ENCODE results near the gene AHCYL2.

AHCYL2 gene

GRCh38 chr7:129421717-129422250 lies 197.0 kb downstream of the AHCYL2 start:
- Histone ChIP-seq H3K36me3 (ENCODE audit: insufficient read depth, low read depth, low read length) (peaks cover 33% of the 10 kb centered on the region), H3K9ac (ENCODE audit: low read depth, low read length) (no peak overlapping the region), H3K9me3 (ENCODE audit: insufficient read depth, low read depth, low read length) (no peaks in the 10 kb centered on the region), H3K27ac (ENCODE audit: low read length) (no peak overlapping the region), H3K4me1 (ENCODE audit: insufficient read depth, low read length) (no peaks in the 10 kb centered on the region), H3K27me3 (ENCODE audit: insufficient read depth, low read length) (no peaks in the 10 kb centered on the region), H3K4me3 (ENCODE audit: low read length) (no peak overlapping the region)

DNA sequence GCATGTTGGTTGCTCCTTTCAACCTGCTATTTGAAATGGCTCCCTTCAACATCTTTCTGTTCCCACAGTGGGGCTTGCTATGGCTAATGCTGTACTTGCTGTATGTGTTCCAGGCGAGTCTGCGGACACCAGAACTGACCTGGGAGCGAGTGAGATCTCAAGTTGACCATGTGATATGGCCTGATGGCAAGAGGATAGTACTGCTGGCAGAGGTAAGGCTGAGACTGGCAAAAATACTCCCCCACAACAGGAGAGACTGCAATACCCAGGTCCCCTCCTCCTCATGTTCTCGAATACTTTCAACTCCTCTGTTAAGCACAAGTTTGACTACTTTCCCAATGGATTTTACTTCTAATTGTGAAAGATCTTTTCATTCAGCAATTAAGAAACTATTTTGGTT lies 197.9 kb downstream of the AHCYL2 start:
- Histone ChIP-seq H3K4me3 (ENCODE audit: low read length) (no peak overlapping the region), H3K36me3 (ENCODE audit: insufficient read depth, low read depth, low read length) (peaks cover 40% of the 10 kb centered on the region), H3K27ac (ENCODE audit: low read length) (no peak overlapping the region), H3K9ac (ENCODE audit: low read depth, low read length) (no peak overlapping the region), H3K4me1 (ENCODE audit: insufficient read depth, low read length) (no peaks in the 10 kb centered on the region), H3K27me3 (ENCODE audit: insufficient read depth, low read length) (no peaks in the 10 kb centered on the region), H3K9me3 (ENCODE audit: insufficient read depth, low read depth, low read length) (no peaks in the 10 kb centered on the region)

GRCh38 chr7:129423700-129424410 lies 199.0 kb downstream of the AHCYL2 start:
- no peak overlapping the region for H3K4me3 ChIP-seq (ENCODE audit: low read length)
- H3K27me3 ChIP-seq (ENCODE audit: insufficient read depth, low read length): no peaks in the 10 kb centered on the region
- no peak overlapping the region for H3K9ac ChIP-seq (ENCODE audit: low read depth, low read length)
- H3K4me1 ChIP-seq (ENCODE audit: insufficient read depth, low read length): no peaks in the 10 kb centered on the region
- no peak overlapping the region for H3K27ac ChIP-seq (ENCODE audit: low read length)
- H3K36me3 ChIP-seq (ENCODE audit: insufficient read depth, low read depth, low read length): peaks cover 42% of the 10 kb centered on the region
- no peaks in the 10 kb centered on the region for H3K9me3 ChIP-seq (ENCODE audit: insufficient read depth, low read depth, low read length)

DNA sequence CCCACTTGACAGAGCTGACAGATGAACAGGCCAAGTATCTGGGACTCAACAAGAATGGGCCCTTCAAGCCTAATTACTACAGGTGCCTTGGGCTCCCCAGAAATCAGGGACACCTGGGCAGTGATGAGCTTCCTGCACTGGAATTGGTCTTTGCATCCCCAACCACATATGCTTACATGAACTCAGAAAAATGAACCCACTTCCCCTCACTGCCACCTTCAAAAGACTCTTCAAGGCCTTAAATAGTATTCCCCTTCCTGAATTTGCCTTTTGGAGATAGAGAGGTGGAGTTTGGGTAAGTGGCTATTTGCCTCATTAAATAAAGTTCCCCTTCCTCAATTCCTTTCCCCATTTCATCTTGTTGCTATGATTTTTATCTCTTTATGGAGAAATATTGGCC lies 201.7 kb downstream of the AHCYL2 start:
- Histone ChIP-seq H3K27ac (ENCODE audit: low read length) (no peak overlapping the region), H3K27me3 (ENCODE audit: insufficient read depth, low read length) (peaks cover under 1% of the 10 kb centered on the region), H3K4me3 (ENCODE audit: low read length) (no peak overlapping the region), H3K36me3 (ENCODE audit: insufficient read depth, low read depth, low read length) (peaks cover 42% of the 10 kb centered on the region), H3K4me1 (ENCODE audit: insufficient read depth, low read length) (no peaks in the 10 kb centered on the region), H3K9ac (ENCODE audit: low read depth, low read length) (no peak overlapping the region), H3K9me3 (ENCODE audit: insufficient read depth, low read depth, low read length) (no peaks in the 10 kb centered on the region)

DNA sequence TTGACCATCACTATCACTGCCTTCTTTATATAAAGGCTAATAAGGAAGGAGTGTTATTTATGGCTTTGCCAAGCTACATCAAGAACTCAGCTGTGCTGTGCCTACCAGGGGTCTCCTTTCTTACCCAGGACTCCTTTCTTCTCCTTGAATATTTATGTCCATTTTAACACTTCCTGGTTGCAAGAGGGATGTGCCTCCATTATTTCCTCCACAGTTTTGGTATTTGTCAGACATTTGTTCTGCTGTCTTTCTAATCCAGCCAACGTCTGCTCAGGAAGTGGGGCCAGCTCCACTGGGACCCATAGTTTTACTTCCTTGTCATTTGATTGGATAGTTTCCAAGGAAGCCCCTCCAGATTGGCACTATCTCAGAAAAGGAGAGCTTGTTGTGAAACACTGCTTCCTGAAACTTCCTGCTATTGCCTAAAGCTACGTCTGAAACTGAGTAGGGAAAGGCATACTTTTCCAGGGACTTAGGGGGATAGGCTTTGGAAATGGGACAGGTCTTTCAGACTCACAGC lies 202.8 kb downstream of the AHCYL2 start:
- peaks cover 37% of the 10 kb centered on the region for H3K36me3 ChIP-seq (ENCODE audit: insufficient read depth, low read depth, low read length)
- H3K4me3 ChIP-seq (ENCODE audit: low read length): no peak overlapping the region
- no peak overlapping the region for H3K27ac ChIP-seq (ENCODE audit: low read length)
- no peaks in the 10 kb centered on the region; the same call in 1 of the 2 replicates for H3K4me1 ChIP-seq (ENCODE audit: insufficient read depth, low read length)
- no peaks in the 10 kb centered on the region for H3K9me3 ChIP-seq (ENCODE audit: insufficient read depth, low read depth, low read length)
- no peak overlapping the region for H3K9ac ChIP-seq (ENCODE audit: low read depth, low read length)
- H3K27me3 ChIP-seq (ENCODE audit: insufficient read depth, low read length): peaks cover 11% of the 10 kb centered on the region

GRCh38 chr7:129431911-129432643 lies 207.2 kb downstream of the AHCYL2 start:
- H3K9ac ChIP-seq (ENCODE audit: low read depth, low read length): no peak overlapping the region
- H3K4me3 ChIP-seq (ENCODE audit: low read length): no peak overlapping the region
- peaks cover 39% of the 10 kb centered on the region for H3K27me3 ChIP-seq (ENCODE audit: insufficient read depth, low read length)
- no peak overlapping the region for H3K27ac ChIP-seq (ENCODE audit: low read length)
- 0 out of 2 replicates have a peak, but pooled peaks cover 5% of the 10 kb centered on the region for H3K36me3 ChIP-seq (ENCODE audit: insufficient read depth, low read depth, low read length)
- peaks cover 9% of the 10 kb centered on the region for H3K4me1 ChIP-seq (ENCODE audit: insufficient read depth, low read length)
- no peaks in the 10 kb centered on the region for H3K9me3 ChIP-seq (ENCODE audit: insufficient read depth, low read depth, low read length)

DNA sequence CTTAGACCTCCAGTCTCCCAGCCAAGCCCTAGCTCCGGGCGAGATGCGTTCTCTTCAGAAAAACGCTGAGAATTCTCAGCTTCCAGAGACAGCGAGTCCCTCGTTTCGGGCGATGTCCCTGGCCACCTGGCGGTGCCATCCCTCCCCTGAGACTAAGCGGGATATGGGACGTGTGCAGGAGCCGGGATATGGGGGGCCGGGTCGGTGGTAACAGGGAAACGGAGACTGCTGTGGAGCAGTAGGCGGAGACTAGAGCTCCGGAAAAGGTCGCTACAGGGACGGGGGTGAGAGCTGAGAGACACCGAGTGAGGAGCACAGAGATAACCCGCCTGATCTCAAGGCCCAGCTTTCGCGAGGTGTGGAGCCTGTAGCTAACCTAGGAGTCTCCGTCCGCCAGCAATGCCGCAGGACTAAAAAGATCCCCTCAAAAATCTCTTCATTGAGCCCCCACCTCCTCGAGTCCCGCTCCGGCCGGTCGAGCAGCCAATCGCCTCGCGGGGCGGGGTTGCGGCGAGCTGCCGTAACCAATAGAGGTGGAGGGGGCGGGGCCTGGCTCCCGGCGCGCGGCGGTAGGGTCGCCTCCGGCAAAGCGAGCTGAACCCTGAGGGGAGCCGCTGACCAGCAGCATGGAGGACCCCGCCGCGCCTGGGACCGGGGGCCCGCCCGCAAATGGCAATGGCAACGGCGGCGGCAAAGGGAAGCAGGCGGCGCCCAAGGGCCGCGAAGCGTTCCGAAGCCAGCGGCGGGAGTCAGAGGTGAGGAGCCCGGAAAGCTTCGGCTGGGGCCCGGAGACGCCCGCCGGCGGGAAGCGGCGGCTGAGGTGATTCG lies 209.2 kb downstream of the AHCYL2 start, which contains the start of gene STRIP2:
Gene STRIP2 (plus strand): TSS at position 586 of the 828 bp plus-strand sequence. CDS start 41 bp downstream, at position 627.
- peaks cover 9% of the 10 kb centered on the region for H3K4me1 ChIP-seq (ENCODE audit: insufficient read depth, low read length)
- H3K27ac ChIP-seq (ENCODE audit: low read length): peak within 1 kb of the TSS; percentile 40
- H3K36me3 ChIP-seq (ENCODE audit: insufficient read depth, low read depth, low read length): no peaks in the 10 kb centered on the region
- H3K4me3 ChIP-seq (ENCODE audit: low read length): peak within 1 kb of the TSS; percentile 85
- peak within 1 kb of the TSS; percentile 78 for H3K9ac ChIP-seq (ENCODE audit: low read depth, low read length)
- H3K27me3 ChIP-seq (ENCODE audit: insufficient read depth, low read length): peaks cover 39% of the 10 kb centered on the region
- no peaks in the 10 kb centered on the region for H3K9me3 ChIP-seq (ENCODE audit: insufficient read depth, low read depth, low read length)

- Histone ChIP-seq H3K27me3 (ENCODE audit: insufficient read depth, low read length) (peaks cover 39% of the 10 kb centered on the region), H3K4me3 (ENCODE audit: low read length) (peak overlapping the region; percentile 85), H3K4me1 (ENCODE audit: insufficient read depth, low read length) (peaks cover 9% of the 10 kb centered on the region), H3K9ac (ENCODE audit: low read depth, low read length) (peak overlapping the region; percentile 78), H3K27ac (ENCODE audit: low read length) (no peak overlapping the region), H3K36me3 (ENCODE audit: insufficient read depth, low read depth, low read length) (peaks cover 1% of the 10 kb centered on the region; the same call in 1 of the 2 replicates), H3K9me3 (ENCODE audit: insufficient read depth, low read depth, low read length) (no peaks in the 10 kb centered on the region)
These were observed 210.0 kb downstream of the AHCYL2 start for GRCh38 chr7:129434675-129435318.

GRCh38 chr7:129435414-129435829 lies 210.6 kb downstream of the AHCYL2 start:
- H3K27me3 ChIP-seq (ENCODE audit: insufficient read depth, low read length): peaks cover 39% of the 10 kb centered on the region
- no peak overlapping the region for H3K27ac ChIP-seq (ENCODE audit: low read length)
- H3K4me1 ChIP-seq (ENCODE audit: insufficient read depth, low read length): peaks cover 9% of the 10 kb centered on the region
- peak overlapping the region; percentile 85 for H3K4me3 ChIP-seq (ENCODE audit: low read length)
- no peaks in the 10 kb centered on the region for H3K9me3 ChIP-seq (ENCODE audit: insufficient read depth, low read depth, low read length)
- H3K36me3 ChIP-seq (ENCODE audit: insufficient read depth, low read depth, low read length): peaks cover 7% of the 10 kb centered on the region
- peak overlapping the region; percentile 78; the same call in 1 of the 2 replicates for H3K9ac ChIP-seq (ENCODE audit: low read depth, low read length)

GRCh38 chr7:129436335-129436923 lies 211.6 kb downstream of the AHCYL2 start:
- H3K36me3 ChIP-seq (ENCODE audit: insufficient read depth, low read depth, low read length): peaks cover 10% of the 10 kb centered on the region
- no peak overlapping the region for H3K27ac ChIP-seq (ENCODE audit: low read length)
- H3K4me1 ChIP-seq (ENCODE audit: insufficient read depth, low read length): peaks cover 9% of the 10 kb centered on the region
- no peak overlapping the region for H3K9ac ChIP-seq (ENCODE audit: low read depth, low read length)
- no peak overlapping the region for H3K4me3 ChIP-seq (ENCODE audit: low read length)
- peaks cover 39% of the 10 kb centered on the region for H3K27me3 ChIP-seq (ENCODE audit: insufficient read depth, low read length)
- H3K9me3 ChIP-seq (ENCODE audit: insufficient read depth, low read depth, low read length): no peaks in the 10 kb centered on the region

Data from iPS-20b (cell line).